Uterus (tissue), 2 donors: Measurements from ENCODE around the gene MSL1.

Experiments used
- POLR2A ChIP-seq, 2 donors: fragments of 450-650 bp; IDR thresholded peaks; one replicate each; pipeline ENCODE4 v1.6.1; 2016; ENCODE audit warnings: antibody characterized with exemption in 2 of 2, mild to moderate bottlenecking in 1 of 2, moderate library complexity in 1 of 2
- TF ChIP-seq, protein P1 (sequence below), 4 experiments: fragments of 200-600 bp in 2 of 4; fragments of 450-650 bp in 2 of 4; sonication (generic) in 2 of 4; IDR thresholded peaks; one replicate each; pipeline ENCODE4 v1.5.1; 2016 to 2019; ENCODE audit warnings: antibody characterized with exemption in 4 of 4, mild to moderate bottlenecking in 2 of 4, moderate library complexity in 1 of 4

DNA sequence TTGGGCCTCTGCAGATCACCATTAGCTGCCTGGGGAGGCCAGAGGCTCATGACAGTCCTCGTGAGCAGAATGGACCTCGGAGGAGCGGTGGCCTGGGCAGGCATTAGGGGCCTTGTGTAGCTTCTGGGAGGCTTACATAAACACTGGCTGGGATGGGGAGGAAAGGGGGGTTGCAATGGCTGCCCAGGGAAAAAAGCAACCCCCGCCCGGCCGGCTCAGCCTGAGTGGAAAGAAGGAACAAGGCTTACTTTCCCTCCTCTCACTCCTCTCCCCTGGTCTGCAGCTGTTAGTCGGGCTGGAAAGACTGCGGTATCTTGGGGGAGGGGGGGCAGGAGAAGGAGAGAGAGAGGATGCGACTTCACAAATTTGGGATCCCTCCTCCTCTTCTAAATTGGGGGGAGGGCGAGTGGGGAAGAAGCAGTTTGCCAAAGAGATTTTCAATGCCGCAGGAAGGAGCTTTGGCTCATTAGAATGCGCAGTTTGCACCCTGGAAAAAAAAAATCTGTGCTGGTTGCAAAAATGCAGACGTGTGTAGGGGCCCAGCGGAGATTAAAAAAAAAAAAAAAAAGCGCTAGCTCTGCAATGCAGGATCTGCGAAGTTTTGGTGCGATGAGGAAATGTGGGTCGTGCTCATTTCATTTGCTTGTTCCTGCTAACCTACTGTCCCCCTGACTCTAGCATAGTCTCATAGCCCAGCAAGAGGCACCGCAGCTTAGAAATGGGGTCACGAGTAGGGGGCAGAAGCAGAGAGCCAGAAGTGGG, 14.8 kb upstream of the MSL1 start:
- TF ChIP-seq, protein P1, sequence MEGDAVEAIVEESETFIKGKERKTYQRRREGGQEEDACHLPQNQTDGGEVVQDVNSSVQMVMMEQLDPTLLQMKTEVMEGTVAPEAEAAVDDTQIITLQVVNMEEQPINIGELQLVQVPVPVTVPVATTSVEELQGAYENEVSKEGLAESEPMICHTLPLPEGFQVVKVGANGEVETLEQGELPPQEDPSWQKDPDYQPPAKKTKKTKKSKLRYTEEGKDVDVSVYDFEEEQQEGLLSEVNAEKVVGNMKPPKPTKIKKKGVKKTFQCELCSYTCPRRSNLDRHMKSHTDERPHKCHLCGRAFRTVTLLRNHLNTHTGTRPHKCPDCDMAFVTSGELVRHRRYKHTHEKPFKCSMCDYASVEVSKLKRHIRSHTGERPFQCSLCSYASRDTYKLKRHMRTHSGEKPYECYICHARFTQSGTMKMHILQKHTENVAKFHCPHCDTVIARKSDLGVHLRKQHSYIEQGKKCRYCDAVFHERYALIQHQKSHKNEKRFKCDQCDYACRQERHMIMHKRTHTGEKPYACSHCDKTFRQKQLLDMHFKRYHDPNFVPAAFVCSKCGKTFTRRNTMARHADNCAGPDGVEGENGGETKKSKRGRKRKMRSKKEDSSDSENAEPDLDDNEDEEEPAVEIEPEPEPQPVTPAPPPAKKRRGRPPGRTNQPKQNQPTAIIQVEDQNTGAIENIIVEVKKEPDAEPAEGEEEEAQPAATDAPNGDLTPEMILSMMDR (IDR thresholded peaks at IDR 0.05) = no peak
- no peak for TF ChIP-seq POLR2A (IDR thresholded peaks at IDR 0.05)
